ENCODE data around the gene TNNC2. TPM values are rescaled to one million over a fixed set of nuclear protein-coding genes. Genes with fewer than 3 reads are reported as not detected.

Gene TNNC2
- total and polyA plus RNA-seq, 2 of the 13 experiments (the other 11 are each of a cell fraction or from before 2014, with no cell fraction given): 1.8 to 4.7 TPM

DNA sequence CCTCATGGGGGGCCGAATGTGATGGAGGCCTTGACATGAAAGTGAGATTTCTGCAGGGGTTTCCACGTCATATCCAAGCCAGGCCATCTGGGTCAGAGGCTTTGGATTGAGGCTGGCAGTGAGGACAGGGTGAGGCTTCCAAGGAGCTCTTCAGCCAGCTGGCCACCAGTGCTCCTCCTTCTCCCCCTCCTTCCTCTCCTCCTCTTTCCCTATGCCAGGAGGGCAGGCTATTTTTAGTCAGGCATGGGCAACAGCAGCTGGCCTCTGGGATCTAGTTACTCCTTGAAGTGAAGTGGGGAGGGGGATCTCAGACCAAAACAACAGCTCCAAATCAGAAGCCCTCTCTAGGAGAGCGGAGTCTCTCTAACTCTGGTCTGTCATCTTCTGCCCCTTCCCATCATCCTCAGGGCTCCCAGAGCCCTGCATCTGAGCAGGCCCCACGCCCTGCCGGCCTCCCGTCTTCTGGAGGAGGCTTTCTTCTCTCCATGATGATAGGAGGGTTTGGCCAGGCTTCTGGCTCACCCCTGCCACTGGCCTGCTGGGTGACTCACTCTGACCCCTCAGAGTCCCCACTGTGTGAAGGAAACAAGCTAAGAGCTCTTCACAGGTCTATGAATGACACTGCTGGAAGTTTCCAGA is 612 bp downstream of the TNNC2 start (continued):
- TF ChIP-seq, protein P1, sequence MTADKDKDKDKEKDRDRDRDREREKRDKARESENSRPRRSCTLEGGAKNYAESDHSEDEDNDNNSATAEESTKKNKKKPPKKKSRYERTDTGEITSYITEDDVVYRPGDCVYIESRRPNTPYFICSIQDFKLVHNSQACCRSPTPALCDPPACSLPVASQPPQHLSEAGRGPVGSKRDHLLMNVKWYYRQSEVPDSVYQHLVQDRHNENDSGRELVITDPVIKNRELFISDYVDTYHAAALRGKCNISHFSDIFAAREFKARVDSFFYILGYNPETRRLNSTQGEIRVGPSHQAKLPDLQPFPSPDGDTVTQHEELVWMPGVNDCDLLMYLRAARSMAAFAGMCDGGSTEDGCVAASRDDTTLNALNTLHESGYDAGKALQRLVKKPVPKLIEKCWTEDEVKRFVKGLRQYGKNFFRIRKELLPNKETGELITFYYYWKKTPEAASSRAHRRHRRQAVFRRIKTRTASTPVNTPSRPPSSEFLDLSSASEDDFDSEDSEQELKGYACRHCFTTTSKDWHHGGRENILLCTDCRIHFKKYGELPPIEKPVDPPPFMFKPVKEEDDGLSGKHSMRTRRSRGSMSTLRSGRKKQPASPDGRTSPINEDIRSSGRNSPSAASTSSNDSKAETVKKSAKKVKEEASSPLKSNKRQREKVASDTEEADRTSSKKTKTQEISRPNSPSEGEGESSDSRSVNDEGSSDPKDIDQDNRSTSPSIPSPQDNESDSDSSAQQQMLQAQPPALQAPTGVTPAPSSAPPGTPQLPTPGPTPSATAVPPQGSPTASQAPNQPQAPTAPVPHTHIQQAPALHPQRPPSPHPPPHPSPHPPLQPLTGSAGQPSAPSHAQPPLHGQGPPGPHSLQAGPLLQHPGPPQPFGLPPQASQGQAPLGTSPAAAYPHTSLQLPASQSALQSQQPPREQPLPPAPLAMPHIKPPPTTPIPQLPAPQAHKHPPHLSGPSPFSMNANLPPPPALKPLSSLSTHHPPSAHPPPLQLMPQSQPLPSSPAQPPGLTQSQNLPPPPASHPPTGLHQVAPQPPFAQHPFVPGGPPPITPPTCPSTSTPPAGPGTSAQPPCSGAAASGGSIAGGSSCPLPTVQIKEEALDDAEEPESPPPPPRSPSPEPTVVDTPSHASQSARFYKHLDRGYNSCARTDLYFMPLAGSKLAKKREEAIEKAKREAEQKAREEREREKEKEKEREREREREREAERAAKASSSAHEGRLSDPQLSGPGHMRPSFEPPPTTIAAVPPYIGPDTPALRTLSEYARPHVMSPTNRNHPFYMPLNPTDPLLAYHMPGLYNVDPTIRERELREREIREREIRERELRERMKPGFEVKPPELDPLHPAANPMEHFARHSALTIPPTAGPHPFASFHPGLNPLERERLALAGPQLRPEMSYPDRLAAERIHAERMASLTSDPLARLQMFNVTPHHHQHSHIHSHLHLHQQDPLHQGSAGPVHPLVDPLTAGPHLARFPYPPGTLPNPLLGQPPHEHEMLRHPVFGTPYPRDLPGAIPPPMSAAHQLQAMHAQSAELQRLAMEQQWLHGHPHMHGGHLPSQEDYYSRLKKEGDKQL (CRISPR knock-in tag; IDR thresholded peaks at IDR 0.05; ENCODE audit: low read depth): no peak
- TF ChIP-seq, protein P2, sequence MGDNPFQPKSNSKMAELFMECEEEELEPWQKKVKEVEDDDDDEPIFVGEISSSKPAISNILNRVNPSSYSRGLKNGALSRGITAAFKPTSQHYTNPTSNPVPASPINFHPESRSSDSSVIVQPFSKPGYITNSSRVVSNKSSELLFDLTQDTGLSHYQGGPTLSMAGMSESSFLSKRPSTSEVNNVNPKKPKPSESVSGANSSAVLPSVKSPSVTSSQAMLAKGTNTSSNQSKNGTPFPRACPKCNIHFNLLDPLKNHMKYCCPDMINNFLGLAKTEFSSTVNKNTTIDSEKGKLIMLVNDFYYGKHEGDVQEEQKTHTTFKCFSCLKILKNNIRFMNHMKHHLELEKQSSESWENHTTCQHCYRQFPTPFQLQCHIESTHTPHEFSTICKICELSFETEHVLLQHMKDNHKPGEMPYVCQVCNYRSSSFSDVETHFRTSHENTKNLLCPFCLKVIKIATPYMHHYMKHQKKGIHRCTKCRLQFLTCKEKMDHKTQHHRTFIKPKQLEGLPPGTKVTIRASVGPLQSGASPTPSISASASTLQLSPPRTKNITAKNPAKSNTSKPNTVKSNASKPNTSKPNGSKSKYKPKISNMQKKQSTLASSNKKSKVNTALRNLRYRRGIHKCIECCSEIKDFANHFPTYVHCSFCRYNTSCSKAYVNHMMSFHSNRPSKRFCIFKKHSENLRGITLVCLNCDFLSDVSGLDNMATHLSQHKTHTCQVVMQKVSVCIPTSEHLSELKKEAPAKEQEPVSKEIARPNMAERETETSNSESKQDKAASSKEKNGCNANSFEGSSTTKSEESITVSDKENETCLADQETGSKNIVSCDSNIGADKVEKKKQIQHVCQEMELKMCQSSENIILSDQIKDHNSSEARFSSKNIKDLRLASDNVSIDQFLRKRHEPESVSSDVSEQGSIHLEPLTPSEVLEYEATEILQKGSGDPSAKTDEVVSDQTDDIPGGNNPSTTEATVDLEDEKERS (CRISPR knock-in tag; IDR thresholded peaks at IDR 0.05): no peak
- TF ChIP-seq, protein P3, sequence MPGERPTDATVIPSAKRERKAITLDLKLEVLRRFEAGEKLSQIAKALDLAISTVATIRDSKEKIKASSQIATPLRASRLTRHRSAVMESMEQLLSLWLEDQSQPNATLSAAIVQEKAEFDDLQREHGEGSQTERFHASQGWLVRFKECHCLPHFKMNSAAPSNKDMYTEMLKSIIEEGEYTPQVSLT (CRISPR knock-in tag; IDR thresholded peaks at IDR 0.05; ENCODE audit: borderline replicate concordance, low read depth): no peak
- TF ChIP-seq MYC (CRISPR knock-in tag; IDR thresholded peaks at IDR 0.05; ENCODE audit: borderline replicate concordance) (0 out of 2 replicates have a peak, but pooled peaks have one; percentile 25), TOE1 (CRISPR knock-in tag; IDR thresholded peaks at IDR 0.05) (no peak), ZNF766 (CRISPR knock-in tag; IDR thresholded peaks at IDR 0.05; ENCODE audit: borderline replicate concordance) (peak; percentile 37; the same call in 1 of the 2 replicates), FIP1L1 (IDR thresholded peaks at IDR 0.05; ENCODE audit: borderline replicate concordance, insufficient read depth, low read depth, low read length) (no peak), ZNF713 (CRISPR knock-in tag; IDR thresholded peaks at IDR 0.05) (no peak), PHF5A (CRISPR knock-in tag; IDR thresholded peaks at IDR 0.05; ENCODE audit: low read depth, unreplicated experiment) (no peak), ZBTB20 (CRISPR knock-in tag; IDR thresholded peaks at IDR 0.05; ENCODE audit: borderline replicate concordance, low read depth) (no peak), CHD2 (IDR thresholded peaks at IDR 0.05; ENCODE audit: low read depth, low read length) (no peak), SRSF1 (optimal IDR thresholded peaks at IDR 0.05; ENCODE audit: low read depth, low read length) (no peak), SP1 (IDR thresholded peaks at IDR 0.05) (no peak), SP1 (CRISPR knock-in tag; IDR thresholded peaks at IDR 0.05) (no peak), ZNF235 (CRISPR knock-in tag; IDR thresholded peaks at IDR 0.05; ENCODE audit: borderline replicate concordance) (no peak), SP2 (CRISPR knock-in tag; IDR thresholded peaks at IDR 0.05) (no peak), SNAI1 (CRISPR knock-in tag; IDR thresholded peaks at IDR 0.05; ENCODE audit: borderline replicate concordance) (no peak)
- TF ChIP-seq, protein P4, sequence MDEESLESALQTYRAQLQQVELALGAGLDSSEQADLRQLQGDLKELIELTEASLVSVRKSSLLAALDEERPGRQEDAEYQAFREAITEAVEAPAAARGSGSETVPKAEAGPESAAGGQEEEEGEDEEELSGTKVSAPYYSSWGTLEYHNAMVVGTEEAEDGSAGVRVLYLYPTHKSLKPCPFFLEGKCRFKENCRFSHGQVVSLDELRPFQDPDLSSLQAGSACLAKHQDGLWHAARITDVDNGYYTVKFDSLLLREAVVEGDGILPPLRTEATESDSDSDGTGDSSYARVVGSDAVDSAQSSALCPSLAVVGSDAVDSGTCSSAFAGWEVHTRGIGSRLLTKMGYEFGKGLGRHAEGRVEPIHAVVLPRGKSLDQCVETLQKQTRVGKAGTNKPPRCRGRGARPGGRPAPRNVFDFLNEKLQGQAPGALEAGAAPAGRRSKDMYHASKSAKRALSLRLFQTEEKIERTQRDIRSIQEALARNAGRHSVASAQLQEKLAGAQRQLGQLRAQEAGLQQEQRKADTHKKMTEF (CRISPR knock-in tag; IDR thresholded peaks at IDR 0.05): no peak; the same call in 1 of the 2 replicates
